H1 (cell line): ENCODE results near the gene INAVA. TPM values are rescaled to one million over a fixed set of nuclear protein-coding genes. Genes with fewer than 3 reads are reported as not detected.

Source experiments
- CTCF ChIA-PET: fragments of 300-600 bp; sonication (Branson Sonifier 250); formaldehyde crosslinking; loops from one replicate; lab custom pipeline; 2021; ENCODE audit not compliant: partially characterized antibody; lab: Charles Lee
- POLR2A ChIA-PET: fragments of 300-600 bp; sonication (Branson Sonifier 250); formaldehyde crosslinking; loops from one replicate; lab custom pipeline; 2021; ENCODE audit warnings: inconsistent platforms; ENCODE audit not compliant: partially characterized antibody; lab: Charles Lee
- DNase-seq, 2 experiments: peaks; one replicate each; pipeline versions ENCODE4 v3.0.0 to v3.0.0-alpha.2; 2010 to 2022; ENCODE audit warnings: low spot score in 2 of 2, low read depth in 1 of 2, mixed read lengths in 1 of 2
- FAIRE-seq: peaks from 2 replicates; lab custom pipeline; 2011; peaks lifted over from hg19 to GRCh38; lab: Jason Lieb, UNC
- H2AFZ ChIP-seq: 2 replicates; pipeline ENCODE4 v1.8.1; 2012; ENCODE audit warnings: low read length, inconsistent platforms
- H2AK5ac ChIP-seq: 2 replicates; pipeline ENCODE4 v1.6.1; 2013; ENCODE audit warnings: low read depth, low read length
- H2BK120ac ChIP-seq: replicated peaks from 2 replicates; pipeline ENCODE3; 2013; ENCODE audit warnings: low read depth, low read length, inconsistent platforms
- H2BK12ac ChIP-seq: 2 replicates; pipeline ENCODE4 v1.6.1; 2013; ENCODE audit warnings: low read depth, low read length
- H2BK15ac ChIP-seq: 2 replicates; pipeline ENCODE4 v1.6.1; 2013; ENCODE audit warnings: low read length
- H2BK20ac ChIP-seq: 2 replicates; pipeline ENCODE4 v1.6.1; 2013; ENCODE audit warnings: low read length
- H2BK5ac ChIP-seq: 2 replicates; pipeline ENCODE4 v1.6.1; 2013; ENCODE audit warnings: low read depth, low read length
- H3K14ac ChIP-seq: 2 replicates; pipeline ENCODE4 v1.6.1; 2013; ENCODE audit warnings: inconsistent platforms; ENCODE audit not compliant: insufficient read length
- H3K18ac ChIP-seq: 2 replicates; pipeline ENCODE4 v1.6.1; 2013; ENCODE audit warnings: low read length; ENCODE audit errors: extremely low read depth
- H3K23ac ChIP-seq: 2 replicates; pipeline ENCODE4 v1.6.1; 2013; ENCODE audit warnings: inconsistent platforms; ENCODE audit not compliant: insufficient read length
- H3K23me2 ChIP-seq: 2 replicates; pipeline ENCODE4 v1.6.1; 2013; ENCODE audit warnings: low read depth, low read length
- H3K27ac ChIP-seq: 2 replicates; pipeline ENCODE4 v1.6.1; 2011; ENCODE audit warnings: low read depth, low read length, inconsistent platforms
- H3K27me3 ChIP-seq, 4 experiments: replicated peaks in 1 of 4; 1 replicate in 1 of 4; 2 replicates in 3 of 4; pipeline versions ENCODE4 v1.6.1 to v1.8.1; 2011 to 2013; ENCODE audit warnings: low read length in 3 of 4, mild to moderate bottlenecking in 3 of 4, inconsistent platforms in 2 of 4, mixed read lengths in 2 of 4, moderate library complexity in 1 of 4; ENCODE audit not compliant: control insufficient read depth in 3 of 4, insufficient read depth in 3 of 4; ENCODE audit errors: extremely low read depth in 1 of 4
- H3K36me3 ChIP-seq, 4 experiments: 2 replicates each; pipeline versions ENCODE4 v1.6.1 to v1.8.1; 2011 to 2013; ENCODE audit warnings: mild to moderate bottlenecking in 4 of 4, low read length in 3 of 4, moderate library complexity in 2 of 4, control low read depth in 1 of 4, inconsistent platforms in 1 of 4; ENCODE audit not compliant: insufficient read depth in 4 of 4, control insufficient read depth in 2 of 4
- H3K4ac ChIP-seq: replicated peaks from 2 replicates; pipeline ENCODE3; 2013; ENCODE audit warnings: low read length, low read depth, mixed read lengths, inconsistent platforms; ENCODE audit not compliant: insufficient read length
- H3K4me1 ChIP-seq, 4 experiments: replicated peaks in 1 of 4; 1 replicate in 1 of 4; 2 replicates in 3 of 4; pipeline versions ENCODE4 v1.6.1 to v1.8.1; 2011 to 2013; ENCODE audit warnings: low read length in 3 of 4, inconsistent platforms in 2 of 4, mixed read lengths in 1 of 4; ENCODE audit not compliant: insufficient read depth in 4 of 4, control insufficient read depth in 3 of 4
- H3K4me2 ChIP-seq, 2 experiments: 2 replicates each; pipeline versions ENCODE4 v1.6.1 to v1.8.1; 2011 to 2013; ENCODE audit warnings: low read depth in 2 of 2, low read length in 2 of 2, control low read depth in 1 of 2, inconsistent platforms in 1 of 2, mild to moderate bottlenecking in 1 of 2; ENCODE audit not compliant: insufficient read depth in 1 of 2
- H3K4me3 ChIP-seq, 4 experiments: fragments of 200-600, 300-600 bp in 1 of 4; sonication (generic), shearing (Covaris generic), sonication (Bioruptor Twin) in 1 of 4; 2 replicates each; pipeline versions ENCODE4 v1.5.1 to v1.8.1; 2011 to 2016; ENCODE audit warnings: low read length in 4 of 4, low read depth in 3 of 4, control low read depth in 2 of 4, inconsistent platforms in 2 of 4, mild to moderate bottlenecking in 2 of 4, mixed read lengths in 1 of 4, moderate library complexity in 1 of 4; ENCODE audit not compliant: insufficient read depth in 2 of 4; ENCODE audit errors: extremely low read depth in 1 of 4
- H3K56ac ChIP-seq: replicated peaks from 2 replicates; pipeline ENCODE3; 2013; ENCODE audit warnings: low read depth, mild to moderate bottlenecking, mixed read lengths, low read length, inconsistent platforms; ENCODE audit not compliant: insufficient read length
- H3K79me1 ChIP-seq: 2 replicates; pipeline ENCODE4 v1.6.1; 2013; ENCODE audit warnings: low read depth, low read length, control low read depth
- H3K79me2 ChIP-seq, 2 experiments: 2 replicates each; pipeline versions ENCODE4 v1.6.1 to v1.8.1; 2012 to 2013; ENCODE audit warnings: low read length in 2 of 2, mild to moderate bottlenecking in 2 of 2, inconsistent platforms in 1 of 2; ENCODE audit not compliant: insufficient read depth in 2 of 2, control insufficient read depth in 1 of 2
- H3K9ac ChIP-seq, 4 experiments: replicated peaks in 1 of 4; 1 replicate in 1 of 4; 2 replicates in 3 of 4; pipeline versions ENCODE4 v1.6.1 to v1.8.1; 2011 to 2013; ENCODE audit warnings: low read depth in 3 of 4, low read length in 3 of 4, control low read depth in 2 of 4, mild to moderate bottlenecking in 2 of 4, moderate library complexity in 2 of 4, inconsistent platforms in 1 of 4; ENCODE audit errors: extremely low read depth in 1 of 4
- H3K9me3 ChIP-seq, 2 experiments: 2 replicates each; pipeline versions ENCODE4 v1.6.1 to v1.8.1; 2012 to 2013; ENCODE audit warnings: mild to moderate bottlenecking in 2 of 2, moderate library complexity in 2 of 2, control low read depth in 1 of 2, inconsistent platforms in 1 of 2, low read depth in 1 of 2, low read length in 1 of 2, mixed read lengths in 1 of 2; ENCODE audit not compliant: insufficient read depth in 2 of 2
- H4K20me1 ChIP-seq, 2 experiments: replicated peaks in 1 of 2; 2 replicates each; pipeline versions ENCODE3 to v1.8.1; 2011 to 2013; ENCODE audit warnings: inconsistent platforms in 2 of 2, low read length in 2 of 2, mild to moderate bottlenecking in 1 of 2; ENCODE audit not compliant: insufficient read depth in 2 of 2, control insufficient read depth in 1 of 2
- H4K5ac ChIP-seq: 2 replicates; pipeline ENCODE4 v1.6.1; 2013; ENCODE audit warnings: low read length, low read depth, mixed read lengths, inconsistent platforms; ENCODE audit not compliant: insufficient read length
- H4K8ac ChIP-seq: 2 replicates; pipeline ENCODE4 v1.8.0; 2013; ENCODE audit warnings: mild to moderate bottlenecking, moderate library complexity, low read length, inconsistent platforms; ENCODE audit not compliant: insufficient read depth; ENCODE audit errors: extremely low read depth
- H4K91ac ChIP-seq: replicated peaks from 2 replicates; pipeline ENCODE3; 2013; ENCODE audit warnings: low read length, mixed read lengths, inconsistent platforms; ENCODE audit not compliant: insufficient read length
- BRCA1 ChIP-seq: IDR thresholded peaks from 2 replicates; pipeline ENCODE4 v1.6.1; 2012; ENCODE audit warnings: low read depth, low read length, improper control_type of control experiment
- CBX8 ChIP-seq: fragments of 300-800, 300-1000 bp; sonication (generic); IDR thresholded peaks from 2 replicates; pipeline ENCODE4 v1.7.1; 2016; ENCODE audit warnings: low read depth, low read length, borderline replicate concordance
- CHD1 ChIP-seq: IDR thresholded peaks from 2 replicates; pipeline ENCODE4 v1.6.1; 2012; ENCODE audit warnings: low read depth, low read length, improper control_type of control experiment
- EZH2 ChIP-seq: fragments of 200-600 bp; sonication (generic); IDR thresholded peaks from 2 replicates; pipeline ENCODE4 v1.7.1; 2012; ENCODE audit warnings: low read depth, mild to moderate bottlenecking, moderate library complexity, low read length, inconsistent platforms; ENCODE audit not compliant: severe bottlenecking
- FOSL1 ChIP-seq: IDR thresholded peaks from 2 replicates; pipeline ENCODE4 v1.6.1; 2011; ENCODE audit warnings: mild to moderate bottlenecking, low read depth, low read length, moderate library complexity; ENCODE audit not compliant: insufficient read depth
- HDAC6 ChIP-seq: IDR thresholded peaks from one replicate; pipeline ENCODE4 v1.7.1; 2012; ENCODE audit warnings: low read depth, mild to moderate bottlenecking, inconsistent platforms, low read length, moderate library complexity
- KDM4A ChIP-seq: IDR thresholded peaks from one replicate; pipeline ENCODE4 v1.7.1; 2012; ENCODE audit warnings: low read depth, mild to moderate bottlenecking, moderate library complexity, low read length, inconsistent platforms; ENCODE audit not compliant: severe bottlenecking
- KDM5A ChIP-seq: fragments of 200-600 bp; IDR thresholded peaks from 2 replicates; pipeline ENCODE4 v1.7.1; 2012; ENCODE audit warnings: mild to moderate bottlenecking, low read length, inconsistent platforms, mixed read lengths
- MAFK ChIP-seq: IDR thresholded peaks from 2 replicates; pipeline ENCODE4 v1.6.1; 2012; ENCODE audit warnings: low read depth, mild to moderate bottlenecking, improper control_type of control experiment, low read length
- POLR2A ChIP-seq, 2 experiments: IDR thresholded peaks; 1 replicate in 1 of 2; 2 replicates in 1 of 2; pipeline ENCODE4 v1.6.1; 2011; ENCODE audit warnings: low read depth in 2 of 2, low read length in 2 of 2, mild to moderate bottlenecking in 2 of 2; ENCODE audit errors: control extremely low read depth in 1 of 2
- POLR2AphosphoS5 ChIP-seq: IDR thresholded peaks from 2 replicates; pipeline ENCODE4 v1.6.1; 2011; ENCODE audit warnings: low read depth, low read length
- RFX5 ChIP-seq: IDR thresholded peaks from 2 replicates; pipeline ENCODE4 v1.6.1; 2011; ENCODE audit warnings: low read depth, low read length, improper control_type of control experiment, borderline replicate concordance
- SIN3A ChIP-seq, 2 experiments: IDR thresholded peaks in 1 of 2; conservative IDR thresholded peaks in 1 of 2; 2 replicates each; pipeline ENCODE4 v1.6.1; 2011 to 2012; ENCODE audit warnings: low read length in 2 of 2, improper control_type of control experiment in 1 of 2, low read depth in 1 of 2, mild to moderate bottlenecking in 1 of 2
- SUZ12 ChIP-seq: fragments of 200-600 bp; sonication (generic); IDR thresholded peaks from 2 replicates; pipeline ENCODE4 v1.6.1; 2012; ENCODE audit warnings: mild to moderate bottlenecking, inconsistent platforms, low read length, moderate library complexity, mixed read lengths
- TAF1 ChIP-seq: IDR thresholded peaks from 2 replicates; pipeline ENCODE4 v1.6.1; 2011; ENCODE audit warnings: mild to moderate bottlenecking, low read depth, low read length
- TBP ChIP-seq: IDR thresholded peaks from 2 replicates; pipeline ENCODE4 v1.6.1; 2011; ENCODE audit warnings: low read depth, low read length, improper control_type of control experiment
- YY1 ChIP-seq: IDR thresholded peaks from 2 replicates; pipeline ENCODE4 v1.6.1; 2011; ENCODE audit warnings: low read depth, mild to moderate bottlenecking, low read length
- polyA plus RNA-seq, 7 experiments: library from polyadenylated mRNA; depleted of rRNA in 3 of 7; stranded (reverse) in 5 of 7; unstranded in 2 of 7; fragments of >200 nt in 5 of 7; fragments of 200-250 nt in 2 of 7; gene quantifications; 1 replicate in 5 of 7; 2 replicates in 1 of 7; 4 replicates in 1 of 7; pipeline versions ENCODE4 v1.2.1 to v1.2.3, GENCODE V29; 2011 to 2013; ENCODE audit warnings: missing spikeins in 2 of 7, mixed read lengths in 2 of 7
- total RNA-seq: library from RNA; stranded (reverse); fragmentation: NEBNext Ultra II Directional; extraction: Animal tissue kit (Norgen Biotek cat#: 25700); gene quantifications from 2 replicates; pipeline ENCODE4 v1.2.1, GENCODE V29; 2021

INAVA gene
- total and polyA plus RNA-seq, 2 of the 8 experiments (the other 6 are each of a cell fraction or from before 2014, with no cell fraction given), result 46.8 to 49.3 TPM

DNA sequence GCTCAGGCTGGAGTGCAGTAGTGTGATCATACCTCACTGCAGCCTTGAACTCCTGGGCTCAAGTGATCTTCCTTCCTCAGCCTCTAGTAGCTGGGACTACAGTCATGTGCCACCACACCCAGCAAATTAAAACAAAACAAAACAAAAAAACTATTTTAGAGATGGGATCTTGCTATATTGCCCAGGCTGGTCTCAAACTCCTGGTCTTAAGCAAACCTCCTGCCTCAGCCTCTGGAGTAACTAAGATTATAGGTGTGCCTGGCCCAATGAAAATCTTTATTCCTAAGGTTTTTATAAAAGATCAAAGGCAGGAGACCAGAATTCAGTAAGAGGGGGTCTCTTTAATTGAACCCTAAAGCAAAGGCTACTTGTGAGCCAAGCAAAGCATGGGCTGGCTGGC, 10.1 kb downstream of the INAVA start:
- H3K23me2 ChIP-seq, result no peaks in the 10 kb centered on the region
- H3K36me3 ChIP-seq, result peaks cover 28 to 66% (median 45%) of the 10 kb centered on the region in 4 experiments; a peak in 7 of 8 replicates
- H4K5ac ChIP-seq, result no peak overlapping the region
- H3K27me3 ChIP-seq, result no peaks in the 10 kb centered on the region
- no peak overlapping the region for H3K4me2 ChIP-seq
- H3K4ac ChIP-seq, result no peak overlapping the region
- H3K9ac ChIP-seq, result no peak overlapping the region
- no peak overlapping the region for H3K4me3 ChIP-seq
- DNase-seq (no peak), FAIRE-seq (no peak)
- no peak overlapping the region for H2BK15ac ChIP-seq
- POLR2A ChIA-PET, result interaction anchor here (1.5 to 15.2 kb wide), 5 partner anchors 8 to 56 kb away, joined by 3 to 208 read pairs (median 10); partner anchors contain the start of gene INAVA
- H4K8ac ChIP-seq, result no peak overlapping the region
- no peak overlapping the region for H3K18ac ChIP-seq
- H3K9me3 ChIP-seq, result no peaks in the 10 kb centered on the region
- H2BK12ac ChIP-seq, result no peak overlapping the region
- H3K4me1 ChIP-seq, result no peaks in the 10 kb centered on the region
- no peak overlapping the region for H2BK120ac ChIP-seq
- H4K91ac ChIP-seq, result no peak overlapping the region
- no peak overlapping the region for H3K23ac ChIP-seq
- H2BK20ac ChIP-seq, result no peak overlapping the region
- H3K79me2 ChIP-seq, result no peaks in the 10 kb centered on the region
- H4K20me1 ChIP-seq, result peaks cover 3% of the 10 kb centered on the region in 2 experiments
- H2BK5ac ChIP-seq, result no peak overlapping the region
- CTCF ChIA-PET, result interaction anchor here (1.2 to 3.4 kb wide), 5 partner anchors 9 to 67 kb away, joined by 3 to 17 read pairs (median 7); partner anchors contain the start of gene INAVA
- H2AFZ ChIP-seq, result no peak overlapping the region
- H3K56ac ChIP-seq, result no peak overlapping the region
- H3K14ac ChIP-seq, result no peak overlapping the region
- no peak overlapping the region for H3K27ac ChIP-seq
- H3K79me1 ChIP-seq, result no peaks in the 10 kb centered on the region
- H2AK5ac ChIP-seq, result no peak overlapping the region
- no peak for TF ChIP-seq SIN3A (conservative IDR thresholded peaks at IDR 0.05 in 1 of 2, IDR thresholded peaks at IDR 0.05 in 1 of 2; ENCODE audit: low read depth in 1 of 2, low read length in 2 of 2)
- no peak for TF ChIP-seq POLR2AphosphoS5
- TF ChIP-seq FOSL1, result no peak
- TF ChIP-seq MAFK, result no peak
- no peak for TF ChIP-seq KDM4A
- no peak for TF ChIP-seq POLR2A (IDR thresholded peaks at IDR 0.05; ENCODE audit: control extremely low read depth in 1 of 2, low read depth in 2 of 2, low read length in 2 of 2)
- TF ChIP-seq HDAC6, result no peak
- TF ChIP-seq CHD1, result no peak
- no peak for TF ChIP-seq KDM5A
- no peak for TF ChIP-seq CBX8
- TF ChIP-seq TBP, result no peak
- TF ChIP-seq TAF1, result no peak
- TF ChIP-seq RFX5, result no peak
- no peak for TF ChIP-seq SUZ12
- TF ChIP-seq EZH2, result no peak
- no peak for TF ChIP-seq YY1
- TF ChIP-seq BRCA1, result no peak
